GM12878 (cell line): ENCODE data around the gene CWC27. TPM values are rescaled to one million over a fixed set of nuclear protein-coding genes. Genes with fewer than 3 reads are reported as not detected.

Source experiments
- BMI1 ChIP-seq: fragments of 450-650 bp; IDR thresholded peaks from 2 replicates; pipeline ENCODE4 v1.6.1; 2016; ENCODE audit warnings: mild to moderate bottlenecking, moderate library complexity, borderline replicate concordance
- CHD2 ChIP-seq: IDR thresholded peaks from 2 replicates; pipeline ENCODE4 v1.6.1; 2011; ENCODE audit warnings: low read depth, low read length, improper control_type of control experiment, borderline replicate concordance
- CREB1 ChIP-seq: IDR thresholded peaks from 2 replicates; pipeline ENCODE4 v1.6.1; 2012; ENCODE audit warnings: low read depth, mild to moderate bottlenecking, inconsistent platforms
- FOXM1 ChIP-seq: IDR thresholded peaks from 2 replicates; pipeline ENCODE4 v1.6.1; 2012; ENCODE audit warnings: low read depth, mild to moderate bottlenecking, inconsistent platforms, low read length, moderate library complexity
- IKZF2 ChIP-seq, 2 experiments: fragments of 450-650 bp; IDR thresholded peaks; 2 replicates each; pipeline ENCODE4 v1.6.1; 2017; ENCODE audit warnings: mild to moderate bottlenecking in 2 of 2, moderate library complexity in 2 of 2
- JUNB ChIP-seq: IDR thresholded peaks from 2 replicates; pipeline ENCODE4 v1.6.1; 2016; ENCODE audit warnings: antibody characterized with exemption, mild to moderate bottlenecking
- KAT2A ChIP-seq: conservative IDR thresholded peaks from 2 replicates; pipeline ENCODE4 v1.6.1; 2011; ENCODE audit warnings: low read depth, low read length; ENCODE audit not compliant: control insufficient read depth
- PML ChIP-seq: IDR thresholded peaks from 2 replicates; pipeline ENCODE4 v1.6.1; 2012; ENCODE audit warnings: low read length, inconsistent platforms
- RAD21 ChIP-seq: IDR thresholded peaks from 2 replicates; pipeline ENCODE4 v1.6.1; 2011; ENCODE audit warnings: mild to moderate bottlenecking, low read depth, low read length, moderate library complexity; ENCODE audit not compliant: insufficient read depth
- STAT3 ChIP-seq: IDR thresholded peaks from 2 replicates; pipeline ENCODE4 v1.6.1; 2011; ENCODE audit warnings: low read depth, low read length, improper control_type of control experiment
- TCF3 ChIP-seq: IDR thresholded peaks from 2 replicates; pipeline ENCODE4 v1.6.1; 2012; ENCODE audit warnings: low read depth, mild to moderate bottlenecking, low read length, borderline replicate concordance; ENCODE audit not compliant: insufficient read depth
- WRNIP1 ChIP-seq: IDR thresholded peaks from 2 replicates; pipeline ENCODE4 v1.6.1; 2011; ENCODE audit warnings: low read depth, low read length, improper control_type of control experiment, borderline replicate concordance
- ZNF384 ChIP-seq: IDR thresholded peaks from 2 replicates; pipeline ENCODE4 v1.6.1; 2012; ENCODE audit warnings: low read depth, mild to moderate bottlenecking, low read length, improper control_type of control experiment, borderline replicate concordance
- ZZZ3 ChIP-seq: IDR thresholded peaks from 2 replicates; pipeline ENCODE4 v1.6.1; 2011; ENCODE audit warnings: low read depth; ENCODE audit not compliant: control insufficient read depth, insufficient read length
- polyA plus RNA-seq, 11 experiments: library from polyadenylated mRNA; depleted of rRNA in 4 of 11; unstranded in 6 of 11; stranded (reverse) in 5 of 11; fragments of >200 nt; fragmentation: Nextera tagmentation in 4 of 11; fragmentation: Illumina TruSeq in 1 of 11; extraction: Ambion mirVana in 4 of 11; extraction: Trizol in 1 of 11; gene quantifications; 1 replicate in 1 of 11; 2 replicates in 10 of 11; pipeline versions ENCODE4 v1.2.1 to v1.2.3, GENCODE V29; 2011 to 2016; ENCODE audit warnings: inconsistent platforms in 2 of 11, missing spikeins in 2 of 11, low read depth in 1 of 11
- total RNA-seq, 4 experiments: library from RNA; depleted of rRNA in 3 of 4; stranded (reverse); fragments of >200 nt in 3 of 4; fragmentation: Illumina TruSeq in 1 of 4; extraction: Trizol in 1 of 4; gene quantifications; 2 replicates each; pipeline versions ENCODE4 v1.2.1 to v1.2.3, GENCODE V29; 2013 to 2021
- TF ChIP-seq, protein P1 (sequence below): fragments of 450-650 bp; conservative IDR thresholded peaks from 2 replicates; pipeline ENCODE4 v1.6.1; 2017; ENCODE audit warnings: mild to moderate bottlenecking, moderate library complexity

Gene CWC27
- total and polyA plus RNA-seq, 10 of the 15 experiments (the other 5 are each of a cell fraction or from before 2014, with no cell fraction given): 21.7 to 61.9 (median 47.0) TPM

DNA sequence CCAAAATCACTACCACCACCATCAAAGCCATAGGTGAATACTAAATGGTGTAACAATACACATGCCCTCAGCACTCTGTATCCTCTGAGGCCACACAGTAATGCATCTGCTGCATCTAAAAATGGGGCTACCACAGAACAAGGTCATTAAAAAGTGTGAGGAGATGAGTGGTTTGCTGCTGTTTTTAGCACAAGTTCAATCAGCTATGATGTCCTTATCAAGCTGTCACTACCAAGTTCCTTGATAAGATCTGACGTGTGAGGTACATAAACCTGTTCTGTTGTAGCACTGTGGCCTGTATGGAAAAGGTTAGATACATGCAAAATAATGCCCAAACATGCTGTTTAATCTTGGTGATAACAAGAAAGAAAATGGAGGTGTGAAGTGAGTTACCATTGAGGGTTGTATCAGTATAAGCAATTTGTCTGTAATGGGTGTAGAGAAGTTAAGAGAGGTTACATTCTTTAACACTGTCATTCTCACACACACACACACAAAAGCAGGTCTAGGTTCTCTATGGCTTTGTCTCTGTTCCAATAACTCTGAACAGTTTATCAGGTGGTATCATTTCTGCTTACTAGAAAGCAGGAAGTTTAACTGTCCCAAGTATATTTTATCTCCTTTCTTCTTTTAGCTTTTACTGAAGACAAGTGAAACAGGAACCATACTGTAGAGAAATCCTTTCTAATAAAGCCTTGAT lies 252.9 kb downstream of the CWC27 start (continued):
- TF ChIP-seq TCF3 (no peak), KAT2A (no peak), CHD2 (no peak), CREB1 (peak; percentile 85), BMI1 (no peak), WRNIP1 (no peak), ZNF384 (no peak), IKZF2 (IDR thresholded peaks at IDR 0.05) (peak in 1 of 2 experiments; percentile 37; a peak in 2 of 4 replicates), STAT3 (no peak), FOXM1 (peak; percentile 26; the same call in 1 of the 2 replicates), ZZZ3 (no peak), JUNB (no peak), PML (no peak), RAD21 (no peak)
- TF ChIP-seq, protein P1, sequence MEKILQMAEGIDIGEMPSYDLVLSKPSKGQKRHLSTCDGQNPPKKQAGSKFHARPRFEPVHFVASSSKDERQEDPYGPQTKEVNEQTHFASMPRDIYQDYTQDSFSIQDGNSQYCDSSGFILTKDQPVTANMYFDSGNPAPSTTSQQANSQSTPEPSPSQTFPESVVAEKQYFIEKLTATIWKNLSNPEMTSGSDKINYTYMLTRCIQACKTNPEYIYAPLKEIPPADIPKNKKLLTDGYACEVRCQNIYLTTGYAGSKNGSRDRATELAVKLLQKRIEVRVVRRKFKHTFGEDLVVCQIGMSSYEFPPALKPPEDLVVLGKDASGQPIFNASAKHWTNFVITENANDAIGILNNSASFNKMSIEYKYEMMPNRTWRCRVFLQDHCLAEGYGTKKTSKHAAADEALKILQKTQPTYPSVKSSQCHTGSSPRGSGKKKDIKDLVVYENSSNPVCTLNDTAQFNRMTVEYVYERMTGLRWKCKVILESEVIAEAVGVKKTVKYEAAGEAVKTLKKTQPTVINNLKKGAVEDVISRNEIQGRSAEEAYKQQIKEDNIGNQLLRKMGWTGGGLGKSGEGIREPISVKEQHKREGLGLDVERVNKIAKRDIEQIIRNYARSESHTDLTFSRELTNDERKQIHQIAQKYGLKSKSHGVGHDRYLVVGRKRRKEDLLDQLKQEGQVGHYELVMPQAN: no peak
